Uterus (tissue), 4 donors: ENCODE measurements around the gene SLC29A1. TPM values are rescaled to one million over a fixed set of nuclear protein-coding genes. Genes with fewer than 3 reads are reported as not detected.

ENCODE experiments used
- DNase-seq, 2 donors: peaks; one replicate each; pipeline ENCODE4 v3.0.0-alpha.2; 2019 to 2020
- H3K27ac ChIP-seq, 2 donors: fragments of 200-600 bp; sonication (generic); 1 replicate in 1 of 2; 2 replicates in 1 of 2; pipeline ENCODE4 v1.5.1; 2016 to 2018
- H3K27me3 ChIP-seq, 2 donors: fragments of 200-600 bp; sonication (generic); one replicate each; pipeline ENCODE4 v1.5.1; 2018 to 2019; ENCODE audit warnings: control low read depth in 1 of 2
- H3K36me3 ChIP-seq, 2 donors: fragments of 200-600 bp; sonication (generic); one replicate each; pipeline ENCODE4 v1.5.1; 2019; ENCODE audit warnings: control low read depth in 1 of 2
- H3K4me1 ChIP-seq, 2 donors: fragments of 200-600 bp; sonication (generic); one replicate each; pipeline ENCODE4 v1.5.1; 2018 to 2019; ENCODE audit warnings: control low read depth in 1 of 2
- H3K4me3 ChIP-seq, 2 donors: fragments of 200-600 bp; sonication (generic); 1 replicate in 1 of 2; 2 replicates in 1 of 2; pipeline ENCODE4 v1.5.1; 2018 to 2019; ENCODE audit warnings: mild to moderate bottlenecking in 1 of 2
- H3K9me3 ChIP-seq, 2 donors: fragments of 200-600 bp; sonication (generic); one replicate each; pipeline ENCODE4 v1.5.1; 2019; ENCODE audit warnings: control low read depth in 1 of 2
- POLR2A ChIP-seq, 2 donors: fragments of 450-650 bp; IDR thresholded peaks; one replicate each; pipeline ENCODE4 v1.6.1; 2016; ENCODE audit warnings: antibody characterized with exemption in 2 of 2, mild to moderate bottlenecking in 1 of 2, moderate library complexity in 1 of 2
- intact Hi-C: fragments of 100-400 bp; cut with DNase I; formaldehyde crosslinking; loops from one replicate; pipeline ENCODE4 v1.15.1; 2023; ENCODE audit warnings: low total_unique reads
- total RNA-seq, 4 donors: library from RNA; depleted of rRNA in 3 of 4; stranded (reverse); fragments of >200 nt in 3 of 4; gene quantifications; one replicate each; pipeline versions ENCODE4 v1.1.0 to v1.2.4, GENCODE V29; 2014 to 2023
- TF ChIP-seq, protein P1 (sequence below), 4 experiments: fragments of 200-600 bp in 2 of 4; fragments of 450-650 bp in 2 of 4; sonication (generic) in 2 of 4; IDR thresholded peaks; one replicate each; pipeline ENCODE4 v1.5.1; 2016 to 2019; ENCODE audit warnings: antibody characterized with exemption in 4 of 4, mild to moderate bottlenecking in 2 of 4, moderate library complexity in 1 of 4
- donor health status: DM: yes; HTN: yes; CAD: no.

The SLC29A1 gene
- total RNA-seq, 4 donors from 2014 or later: 29.9 to 150 (median 95.1) TPM

DNA sequence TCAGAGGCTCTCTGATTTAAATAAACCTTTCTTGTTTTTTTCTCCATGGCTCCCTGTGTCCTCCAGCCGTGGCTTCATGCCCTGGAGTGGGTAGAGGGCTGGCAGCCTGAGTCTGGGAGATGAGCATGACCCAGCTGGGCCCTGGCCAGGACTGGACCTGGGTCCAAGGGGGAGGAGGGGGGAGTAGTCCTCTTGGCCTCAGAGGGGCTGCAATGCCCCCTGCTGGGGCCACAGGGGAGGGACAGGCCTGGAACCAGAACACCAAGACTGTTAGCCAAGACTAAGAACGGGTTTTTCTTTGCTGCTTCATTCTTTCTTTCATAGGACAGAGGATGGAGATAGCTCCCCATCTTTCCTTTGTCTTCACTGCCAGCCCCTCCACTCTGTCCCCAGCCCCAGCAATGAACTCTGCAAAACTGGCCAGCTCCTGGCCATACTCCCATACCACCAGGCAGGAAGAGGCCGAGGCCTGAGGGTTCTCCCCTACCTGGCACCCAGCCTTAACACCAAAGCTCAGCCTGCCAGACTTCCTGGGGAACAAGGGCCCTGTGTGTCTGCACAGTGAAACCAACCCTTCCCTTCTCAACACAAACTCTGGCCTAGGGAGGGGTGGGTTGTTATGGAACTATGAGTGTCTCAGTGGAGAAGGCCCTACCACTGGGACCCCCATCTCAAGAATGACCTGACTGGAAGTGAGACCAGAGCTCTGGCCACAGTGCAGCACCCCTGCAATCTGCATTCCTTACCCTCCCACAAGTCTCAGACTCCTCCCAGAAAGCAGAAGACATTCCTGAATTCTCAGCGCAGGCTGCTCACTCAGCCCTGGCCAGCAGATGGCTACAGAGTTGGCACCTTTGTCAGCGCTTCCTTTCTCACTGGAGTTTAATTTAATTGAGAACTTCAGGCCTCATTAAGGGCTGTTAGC, 11.0 kb downstream of the SLC29A1 start:
- Histone ChIP-seq H3K4me3 (no peak overlapping the region), H3K36me3 (no peaks in the 10 kb centered on the region), H3K27me3 (no peaks in the 10 kb centered on the region), H3K27ac (peak overlapping the region; percentile 97 to 99), H3K9me3 (no peaks in the 10 kb centered on the region), H3K4me1 (peaks cover 16 to 35% of the 10 kb centered on the region in 2 donors)
- no peak for TF ChIP-seq POLR2A (IDR thresholded peaks at IDR 0.05)
- TF ChIP-seq, protein P1, sequence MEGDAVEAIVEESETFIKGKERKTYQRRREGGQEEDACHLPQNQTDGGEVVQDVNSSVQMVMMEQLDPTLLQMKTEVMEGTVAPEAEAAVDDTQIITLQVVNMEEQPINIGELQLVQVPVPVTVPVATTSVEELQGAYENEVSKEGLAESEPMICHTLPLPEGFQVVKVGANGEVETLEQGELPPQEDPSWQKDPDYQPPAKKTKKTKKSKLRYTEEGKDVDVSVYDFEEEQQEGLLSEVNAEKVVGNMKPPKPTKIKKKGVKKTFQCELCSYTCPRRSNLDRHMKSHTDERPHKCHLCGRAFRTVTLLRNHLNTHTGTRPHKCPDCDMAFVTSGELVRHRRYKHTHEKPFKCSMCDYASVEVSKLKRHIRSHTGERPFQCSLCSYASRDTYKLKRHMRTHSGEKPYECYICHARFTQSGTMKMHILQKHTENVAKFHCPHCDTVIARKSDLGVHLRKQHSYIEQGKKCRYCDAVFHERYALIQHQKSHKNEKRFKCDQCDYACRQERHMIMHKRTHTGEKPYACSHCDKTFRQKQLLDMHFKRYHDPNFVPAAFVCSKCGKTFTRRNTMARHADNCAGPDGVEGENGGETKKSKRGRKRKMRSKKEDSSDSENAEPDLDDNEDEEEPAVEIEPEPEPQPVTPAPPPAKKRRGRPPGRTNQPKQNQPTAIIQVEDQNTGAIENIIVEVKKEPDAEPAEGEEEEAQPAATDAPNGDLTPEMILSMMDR (IDR thresholded peaks at IDR 0.05): peak; percentile 74 to 87 (median 80)
- peak; percentile 87 to 91 for DNase-seq
- intact Hi-C loops: loop anchor here (10.0 kb wide), 1 partner anchor 60 kb away; no protein-coding TSS in a partner anchor

DNA sequence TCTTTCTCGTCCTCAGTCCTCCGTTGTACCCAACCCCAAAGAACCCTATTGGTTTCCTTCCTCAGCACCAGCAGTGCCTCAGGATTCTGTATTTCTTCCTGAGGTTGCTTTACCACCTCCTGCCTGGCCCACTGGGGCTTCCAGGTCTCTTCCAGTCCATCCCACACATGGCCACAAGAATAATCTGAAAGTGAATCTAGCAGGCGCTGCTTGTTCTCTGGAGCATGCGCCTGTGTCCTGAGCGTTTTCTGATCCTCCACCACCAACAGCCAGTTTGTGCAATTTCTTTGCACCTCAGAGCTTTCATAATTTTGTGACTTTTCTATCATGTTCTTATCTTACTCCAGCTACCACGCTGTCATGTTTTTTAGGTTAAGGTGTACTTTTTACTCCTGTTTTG, 11.9 kb downstream of the SLC29A1 start:
- H3K27ac ChIP-seq: peak overlapping the region; percentile 97 to 99
- TF ChIP-seq, protein P1 (IDR thresholded peaks at IDR 0.05): no peak
- TF ChIP-seq POLR2A (IDR thresholded peaks at IDR 0.05): no peak
- no peaks in the 10 kb centered on the region for H3K27me3 ChIP-seq
- H3K9me3 ChIP-seq: no peaks in the 10 kb centered on the region
- H3K4me3 ChIP-seq: no peak overlapping the region
- no peak for DNase-seq
- intact Hi-C loops: loop anchor here (10.0 kb wide), 1 partner anchor 60 kb away; no protein-coding TSS in a partner anchor
- peaks cover 16 to 35% of the 10 kb centered on the region in 2 donors for H3K4me1 ChIP-seq
- H3K36me3 ChIP-seq: no peaks in the 10 kb centered on the region

DNA sequence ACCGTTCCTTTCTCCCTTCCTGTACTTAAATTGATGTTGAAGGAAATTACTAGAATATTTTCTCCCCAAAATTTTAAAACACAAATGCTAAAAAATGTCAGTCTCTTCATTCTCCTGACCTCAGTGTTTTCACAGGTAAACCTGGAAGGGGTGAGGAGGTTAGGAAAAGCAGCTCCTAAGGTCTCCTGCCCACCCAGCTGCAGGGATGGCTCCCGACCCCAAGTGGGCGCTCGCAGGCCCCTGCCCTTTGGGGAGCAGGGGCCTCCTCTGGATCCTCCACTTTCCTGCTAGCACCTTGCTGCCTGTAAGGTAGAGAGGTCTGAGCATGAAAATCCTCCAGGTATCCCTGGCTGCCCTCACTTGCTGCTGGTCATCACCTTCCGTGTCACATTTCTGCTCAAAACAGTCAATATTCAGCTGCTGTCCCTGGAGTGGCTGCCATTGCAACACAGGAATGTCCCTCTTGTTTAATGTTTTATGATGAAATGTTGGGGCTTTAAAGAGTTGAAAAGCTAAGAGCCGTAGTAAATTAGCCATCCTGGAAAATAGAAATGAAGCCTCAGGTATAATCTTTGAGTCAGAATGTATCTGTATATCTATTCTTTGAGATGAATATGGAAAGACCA, 12.6 kb downstream of the SLC29A1 start:
- Histone ChIP-seq H3K4me3 (no peak overlapping the region), H3K27ac (peak overlapping the region; percentile 97 to 99), H3K27me3 (no peaks in the 10 kb centered on the region), H3K36me3 (no peaks in the 10 kb centered on the region), H3K9me3 (no peaks in the 10 kb centered on the region), H3K4me1 (peaks cover 16 to 35% of the 10 kb centered on the region in 2 donors)
- DNase-seq: no peak
- intact Hi-C loops: loop anchor here (10.0 kb wide), 1 partner anchor 61 kb away; no protein-coding TSS in a partner anchor
- no peak for TF ChIP-seq POLR2A (IDR thresholded peaks at IDR 0.05)
- TF ChIP-seq, protein P1 (IDR thresholded peaks at IDR 0.05): no peak

DNA sequence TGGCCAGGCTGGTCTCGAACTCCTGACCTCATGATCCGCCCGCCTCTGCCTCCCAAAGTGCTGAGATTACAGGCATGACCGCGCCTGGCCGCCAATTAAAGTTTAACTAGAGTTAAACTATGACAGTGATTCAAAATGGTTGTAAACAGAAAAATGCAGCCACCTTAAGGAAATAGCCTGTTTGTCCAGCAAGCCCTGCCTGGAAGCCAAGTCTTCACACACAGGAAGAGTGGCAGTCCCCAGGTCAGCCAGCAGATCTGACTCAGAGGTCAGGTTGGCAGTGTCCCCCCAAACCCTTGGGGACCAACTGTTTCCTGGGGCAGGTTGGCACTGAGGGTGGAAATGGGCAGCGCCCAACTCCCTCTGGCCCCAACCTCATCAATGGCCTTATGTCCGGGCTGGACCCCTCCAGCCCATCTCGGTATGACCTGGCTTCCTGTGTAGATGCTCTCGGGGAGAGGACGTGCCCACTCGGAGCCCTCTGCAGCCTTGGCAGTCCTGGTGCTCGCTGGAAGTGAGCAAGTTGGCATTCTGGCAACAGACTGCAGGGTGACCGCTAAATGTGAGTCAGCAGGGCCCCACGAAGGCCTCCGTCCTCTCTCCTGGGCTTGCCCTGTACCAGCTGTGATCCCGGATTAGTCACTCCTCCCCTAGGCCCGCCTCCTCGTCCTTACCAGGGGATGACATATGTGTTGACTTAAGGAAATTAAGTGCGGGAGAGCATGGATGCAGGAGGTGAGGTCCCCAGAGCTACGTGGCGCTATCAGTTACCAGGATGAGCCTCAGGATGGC, 13.8 kb downstream of the SLC29A1 start:
- DNase-seq: peak; percentile 84 to 95
- H3K36me3 ChIP-seq: no peaks in the 10 kb centered on the region
- H3K27ac ChIP-seq: peak overlapping the region; percentile 97 to 99
- peaks cover 16 to 35% of the 10 kb centered on the region in 2 donors for H3K4me1 ChIP-seq
- peak in 1 of 2 donors; percentile 80 for TF ChIP-seq POLR2A (IDR thresholded peaks at IDR 0.05)
- TF ChIP-seq, protein P1 (IDR thresholded peaks at IDR 0.05): peak in 1 of 4 experiments; percentile 3
- H3K9me3 ChIP-seq: no peaks in the 10 kb centered on the region
- H3K4me3 ChIP-seq: peak overlapping the region; percentile 57 to 71
- H3K27me3 ChIP-seq: no peaks in the 10 kb centered on the region
- intact Hi-C loops: loop anchor here (10.0 kb wide), 1 partner anchor 62 kb away; no protein-coding TSS in a partner anchor
